DOHH2 (cell line): ENCODE results near the gene SIPA1L3.

Experiments
- EZH2phosphoT487 ChIP-seq: fragments of 200-600 bp; sonication (generic); IDR thresholded peaks from 2 replicates; pipeline ENCODE4 v1.6.1; 2017; ENCODE audit warnings: borderline replicate concordance, mild to moderate bottlenecking, antibody characterized with exemption, low read length, moderate library complexity, mixed read lengths
- TF ChIP-seq, protein P1 (sequence below): fragments of 200-600 bp; sonication (generic); IDR thresholded peaks from one replicate; pipeline ENCODE4 v1.5.1; 2014; ENCODE audit warnings: antibody characterized with exemption, mild to moderate bottlenecking, low read depth, low read length; ENCODE audit not compliant: poor library complexity, severe bottlenecking

DNA sequence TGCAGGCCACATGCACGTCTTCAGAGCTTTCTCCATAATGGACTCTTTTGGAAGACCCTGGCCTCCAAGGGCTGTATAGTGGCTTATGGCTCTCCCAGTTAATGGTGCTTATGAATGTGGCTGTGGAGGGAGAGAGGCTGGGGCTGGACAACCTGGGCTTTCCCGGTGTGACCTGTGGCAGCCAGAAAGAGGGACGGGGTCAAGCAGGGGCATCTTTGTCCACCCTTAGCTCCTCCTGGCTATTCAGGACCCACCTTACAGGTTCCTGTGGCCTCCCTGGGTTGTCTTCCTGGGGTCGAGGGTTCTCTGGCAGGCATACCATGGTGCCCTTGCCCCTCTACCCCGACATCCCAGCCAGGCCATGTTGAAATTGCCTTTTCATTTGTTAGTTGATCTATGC, 75.6 kb downstream of the SIPA1L3 start:
- TF ChIP-seq, protein P1, sequence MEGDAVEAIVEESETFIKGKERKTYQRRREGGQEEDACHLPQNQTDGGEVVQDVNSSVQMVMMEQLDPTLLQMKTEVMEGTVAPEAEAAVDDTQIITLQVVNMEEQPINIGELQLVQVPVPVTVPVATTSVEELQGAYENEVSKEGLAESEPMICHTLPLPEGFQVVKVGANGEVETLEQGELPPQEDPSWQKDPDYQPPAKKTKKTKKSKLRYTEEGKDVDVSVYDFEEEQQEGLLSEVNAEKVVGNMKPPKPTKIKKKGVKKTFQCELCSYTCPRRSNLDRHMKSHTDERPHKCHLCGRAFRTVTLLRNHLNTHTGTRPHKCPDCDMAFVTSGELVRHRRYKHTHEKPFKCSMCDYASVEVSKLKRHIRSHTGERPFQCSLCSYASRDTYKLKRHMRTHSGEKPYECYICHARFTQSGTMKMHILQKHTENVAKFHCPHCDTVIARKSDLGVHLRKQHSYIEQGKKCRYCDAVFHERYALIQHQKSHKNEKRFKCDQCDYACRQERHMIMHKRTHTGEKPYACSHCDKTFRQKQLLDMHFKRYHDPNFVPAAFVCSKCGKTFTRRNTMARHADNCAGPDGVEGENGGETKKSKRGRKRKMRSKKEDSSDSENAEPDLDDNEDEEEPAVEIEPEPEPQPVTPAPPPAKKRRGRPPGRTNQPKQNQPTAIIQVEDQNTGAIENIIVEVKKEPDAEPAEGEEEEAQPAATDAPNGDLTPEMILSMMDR = no peak
- TF ChIP-seq EZH2phosphoT487 = no peak
